HEK293T (cell line): Measurements from ENCODE around the gene PXDC1.

Experiments used
- LEF1 ChIP-seq: fragments of 450-650 bp; IDR thresholded peaks from 2 replicates; pipeline ENCODE4 v1.6.1; 2017; ENCODE audit warnings: mild to moderate bottlenecking, borderline replicate concordance
- SP1 ChIP-seq: fragments of 450-650 bp; IDR thresholded peaks from 2 replicates; pipeline ENCODE4 v1.6.1; 2017

GRCh38 chr6:3714111-3714510, 37.4 kb downstream of the PXDC1 start:
- TF ChIP-seq LEF1, result no peak
- no peak for TF ChIP-seq SP1
